Raji (cell line): ENCODE results near the gene SMIM8.

Experiments
- POLR2A ChIP-seq: IDR thresholded peaks from 2 replicates; pipeline ENCODE4 v1.6.1; 2011; ENCODE audit warnings: low read depth, low read length, control low read depth; ENCODE audit not compliant: insufficient read depth

The SMIM8 gene, protein sequence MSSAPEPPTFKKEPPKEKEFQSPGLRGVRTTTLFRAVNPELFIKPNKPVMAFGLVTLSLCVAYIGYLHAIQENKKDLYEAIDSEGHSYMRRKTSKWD

DNA sequence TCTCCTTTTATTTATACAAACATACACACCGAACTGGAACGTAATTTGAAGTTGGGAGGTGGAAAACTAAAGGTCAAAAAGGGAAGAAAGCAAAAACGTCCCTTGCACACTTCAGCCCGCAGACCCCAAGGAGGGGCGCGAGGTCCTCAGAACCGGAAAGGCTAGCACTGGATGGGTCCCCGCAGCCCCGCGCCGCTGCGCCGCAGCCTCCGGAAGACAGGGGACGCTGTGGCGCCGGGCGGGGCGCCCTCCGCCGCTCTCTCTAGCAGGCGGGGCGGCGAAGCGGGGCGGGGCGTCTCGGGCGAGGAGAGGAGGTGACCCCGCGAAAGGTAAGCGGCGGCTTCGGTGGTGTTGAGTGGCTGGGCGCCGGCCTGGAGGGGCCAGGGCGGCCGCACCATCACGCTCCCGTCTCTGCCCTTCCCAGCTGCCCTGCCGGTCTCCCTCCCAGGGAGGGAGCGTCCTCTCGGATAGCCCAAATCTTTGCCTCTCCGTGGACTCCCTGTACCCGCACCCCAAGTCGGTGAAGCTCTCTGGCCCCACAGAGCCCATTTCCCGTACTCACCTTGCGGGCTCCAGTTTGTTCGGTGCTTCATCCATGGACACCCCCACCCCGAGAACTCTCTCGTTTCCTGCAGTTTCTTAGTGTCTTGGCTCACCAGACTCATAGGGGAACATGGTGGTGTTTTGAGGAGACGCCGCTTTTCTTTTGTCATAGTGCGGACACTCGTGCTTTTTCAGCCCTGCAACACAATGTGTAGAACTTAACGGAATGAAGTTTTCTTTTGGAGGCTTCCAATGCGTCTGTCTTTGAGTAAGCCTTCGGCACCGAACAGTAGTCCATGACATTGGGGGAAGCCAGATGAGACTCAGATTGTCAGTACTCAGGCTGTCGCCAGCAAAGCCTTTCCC lies at the start of gene SMIM8:
SMIM8 (plus strand) TSS at position 285 of the 909 bp plus-strand sequence. CDS start 14,444 bp downstream, outside the sequence.
- TF ChIP-seq POLR2A, result peak; percentile 85

DNA sequence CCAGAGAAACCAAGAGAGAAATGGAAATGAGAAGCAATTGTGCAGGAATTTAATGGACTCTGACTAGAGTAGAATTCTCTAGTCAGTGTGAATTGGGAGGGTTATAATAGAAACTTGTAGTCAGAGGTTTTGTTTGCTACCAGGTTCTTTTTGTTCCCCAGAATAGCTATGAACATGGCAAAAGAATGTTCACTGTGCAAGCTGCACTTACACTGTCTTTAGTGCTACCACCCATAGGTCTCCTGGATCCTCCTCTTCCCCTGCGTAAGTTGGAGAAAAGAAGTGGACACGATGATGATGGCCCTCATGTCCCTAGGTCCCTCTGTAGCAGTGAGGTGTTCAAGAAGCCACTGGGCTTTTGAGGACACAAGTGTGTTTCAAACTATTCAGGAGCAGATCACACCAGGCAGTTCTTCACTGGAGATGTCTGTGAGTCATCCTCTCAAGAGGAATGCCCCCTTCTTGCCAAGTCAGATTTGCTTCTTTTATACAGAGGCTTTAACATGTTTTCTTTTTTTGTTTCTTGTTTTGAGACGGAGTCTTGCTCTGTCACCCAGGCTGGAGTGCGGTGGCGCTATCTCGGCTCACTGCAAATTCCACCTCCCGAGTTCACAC lies 47.6 kb upstream of the SMIM8 start:
- no peak for TF ChIP-seq POLR2A

DNA sequence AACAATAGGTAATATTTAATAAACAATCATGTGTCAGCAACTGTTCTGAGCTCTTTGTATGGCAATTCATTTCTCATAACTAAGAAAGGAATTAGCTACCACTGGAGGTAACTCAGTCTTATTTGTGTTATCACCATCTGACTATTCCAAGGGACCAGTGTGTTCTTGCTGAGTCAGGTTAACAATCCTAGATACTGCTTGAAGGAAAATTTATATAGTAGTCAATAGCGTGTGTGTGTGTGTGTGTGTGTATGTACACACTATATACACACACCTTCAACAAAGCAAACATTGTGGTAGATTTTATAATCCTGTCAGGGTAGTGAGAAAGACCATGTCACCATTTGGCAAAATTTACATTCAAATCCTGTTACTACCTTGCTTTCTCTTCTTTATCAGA lies 45.8 kb upstream of the SMIM8 start:
- no peak for TF ChIP-seq POLR2A

DNA sequence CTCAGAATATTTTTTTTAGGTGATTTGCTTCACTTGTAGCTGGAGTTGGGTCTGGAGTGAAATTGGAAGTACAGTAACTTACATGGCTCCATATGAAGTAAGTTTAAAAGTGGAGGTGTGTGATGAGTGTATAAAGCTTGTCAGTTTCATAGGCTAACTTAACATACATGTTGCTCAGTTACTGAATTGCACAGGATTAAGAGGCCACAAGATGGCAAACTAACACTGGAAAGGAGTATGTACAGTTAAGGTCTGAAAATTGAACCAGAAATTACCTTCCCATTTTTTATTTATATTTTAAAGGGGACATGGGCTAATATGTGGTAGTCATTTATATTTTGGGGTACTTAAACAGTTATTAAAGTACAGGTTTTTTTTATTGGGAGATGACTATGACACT lies 45.3 kb upstream of the SMIM8 start:
- TF ChIP-seq POLR2A, result no peak

DNA sequence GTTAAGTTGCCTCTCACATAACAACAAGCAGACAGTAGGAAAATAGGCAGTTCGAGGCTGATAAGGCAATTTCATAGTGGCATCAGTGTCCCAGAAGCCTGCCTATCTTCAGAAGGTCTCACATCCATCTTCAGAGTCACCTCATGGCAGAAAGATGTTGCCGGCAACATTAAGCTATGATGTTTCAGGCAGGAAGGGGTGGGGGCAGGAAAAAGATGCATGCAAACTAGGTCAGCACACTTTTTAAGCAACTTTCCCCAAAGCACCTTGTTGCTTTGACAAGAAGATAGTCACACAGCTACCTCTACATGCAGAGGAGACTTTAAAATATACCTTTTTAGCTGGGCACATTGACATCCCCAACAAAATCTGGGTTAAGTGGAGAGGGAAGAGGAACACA lies 43.2 kb upstream of the SMIM8 start:
- TF ChIP-seq POLR2A, result no peak

DNA sequence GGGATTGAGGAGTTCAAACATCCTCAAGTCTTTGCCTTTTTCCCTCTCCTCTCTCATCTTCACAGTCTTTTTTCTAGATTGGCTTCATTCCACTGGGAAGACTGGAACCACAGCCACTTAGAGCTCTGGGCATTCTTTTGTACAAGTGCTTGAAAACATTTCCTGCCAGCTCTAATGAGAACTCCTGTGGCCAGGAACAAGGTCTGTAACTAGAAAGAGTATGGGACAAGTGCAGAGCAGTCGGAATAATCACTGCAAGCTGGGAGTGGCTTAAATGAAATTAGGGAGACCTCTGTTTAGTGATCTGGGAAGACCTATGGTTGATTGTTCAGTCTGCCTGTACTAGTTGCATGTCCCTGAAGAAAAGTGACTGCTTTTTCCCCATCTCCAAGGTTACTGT lies 41.0 kb upstream of the SMIM8 start:
- TF ChIP-seq POLR2A, result no peak

DNA sequence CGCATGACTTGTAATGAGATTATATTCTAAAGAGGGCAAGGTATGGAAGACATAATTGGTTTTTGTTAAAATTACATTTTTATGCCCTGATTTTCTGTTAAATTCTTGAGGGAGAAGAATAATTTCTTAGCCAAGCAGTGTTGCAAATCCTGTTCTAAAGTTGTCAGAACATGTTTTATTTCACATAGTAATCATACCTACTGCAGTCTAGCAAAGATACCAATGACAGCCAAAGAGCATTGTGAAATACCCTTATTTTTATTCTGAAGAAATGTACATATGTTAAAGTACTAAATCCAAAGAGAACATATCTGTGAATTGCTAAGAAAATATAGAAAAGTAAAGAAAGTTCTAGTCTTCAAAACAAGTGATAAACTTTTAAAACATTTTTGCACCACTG lies 39.6 kb upstream of the SMIM8 start:
- no peak for TF ChIP-seq POLR2A

DNA sequence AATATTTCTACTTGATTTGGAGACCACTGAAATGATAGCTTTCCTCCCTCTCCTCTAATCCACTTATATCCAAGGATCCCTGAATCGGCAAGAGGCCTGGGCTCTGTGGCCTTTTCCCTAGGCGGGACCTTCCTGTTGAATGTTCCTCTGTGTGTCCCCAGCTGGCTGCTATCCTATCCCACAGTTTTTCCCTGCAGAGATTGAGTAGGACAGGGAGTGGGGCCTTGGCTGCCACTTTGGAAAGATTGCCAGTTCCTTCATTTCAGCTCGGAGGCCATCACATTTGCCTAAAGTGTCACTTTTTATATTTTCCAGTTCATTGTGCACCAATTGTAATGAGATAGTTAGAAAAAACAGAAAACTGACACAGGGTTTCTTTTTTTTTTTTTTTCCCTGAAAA lies 38.9 kb upstream of the SMIM8 start:
- TF ChIP-seq POLR2A, result no peak

DNA sequence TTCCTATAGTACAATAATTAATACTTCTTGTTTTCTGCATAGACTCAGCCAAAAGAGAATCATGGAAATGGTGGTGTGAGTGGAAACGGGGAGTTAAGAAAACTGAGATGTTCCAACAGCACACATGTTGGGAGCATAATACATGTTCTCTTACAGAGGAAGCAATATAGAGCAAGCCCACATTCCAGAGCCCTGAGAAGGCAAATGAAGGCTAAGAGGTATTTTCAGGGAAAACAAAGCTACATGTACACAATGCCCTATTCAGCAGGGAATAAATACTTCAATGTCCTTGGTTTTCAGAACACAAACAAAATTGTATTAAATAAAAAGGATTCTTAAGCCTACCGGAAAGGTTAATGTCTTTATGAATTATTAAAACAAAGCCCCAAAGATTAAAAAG lies 35.1 kb upstream of the SMIM8 start:
- no peak for TF ChIP-seq POLR2A

DNA sequence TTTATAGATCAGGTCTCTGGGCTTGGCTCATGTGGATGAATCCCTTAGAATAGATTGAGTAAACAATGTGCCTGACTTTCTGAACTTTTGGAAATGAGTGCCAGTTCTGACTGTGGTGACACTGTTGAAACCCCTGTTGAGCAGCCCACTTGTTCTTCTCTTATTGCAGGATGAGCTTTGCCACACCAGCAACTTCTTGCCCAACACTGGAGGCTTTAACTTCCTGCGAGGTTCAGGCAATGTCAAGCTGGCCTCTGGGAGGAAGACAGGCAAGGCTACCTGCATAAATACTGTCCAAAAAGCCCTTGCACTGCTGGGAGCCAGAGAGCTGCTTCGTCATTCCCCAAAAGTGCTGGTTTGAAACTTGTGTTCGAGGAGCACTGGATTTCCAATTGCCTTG lies 32.8 kb upstream of the SMIM8 start:
- no peak for TF ChIP-seq POLR2A

DNA sequence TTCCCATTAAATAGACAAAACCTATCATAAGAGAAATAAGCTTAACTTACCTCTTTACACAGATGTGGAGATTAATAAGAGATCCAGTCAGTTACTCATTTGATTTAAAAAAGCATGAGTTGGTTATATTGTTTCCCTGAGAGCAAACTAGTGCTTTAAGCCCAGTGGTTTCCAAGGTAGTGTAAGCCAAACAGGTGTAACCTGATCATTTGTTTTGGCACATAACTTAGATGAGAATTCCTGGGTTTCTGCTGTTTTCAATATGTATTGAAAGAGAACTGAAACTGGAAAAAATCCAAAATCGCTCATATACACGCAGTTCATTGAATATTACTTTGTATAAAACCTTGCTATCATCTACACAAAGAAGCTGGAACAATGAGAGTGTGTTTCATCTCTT lies 30.5 kb upstream of the SMIM8 start:
- no peak for TF ChIP-seq POLR2A

DNA sequence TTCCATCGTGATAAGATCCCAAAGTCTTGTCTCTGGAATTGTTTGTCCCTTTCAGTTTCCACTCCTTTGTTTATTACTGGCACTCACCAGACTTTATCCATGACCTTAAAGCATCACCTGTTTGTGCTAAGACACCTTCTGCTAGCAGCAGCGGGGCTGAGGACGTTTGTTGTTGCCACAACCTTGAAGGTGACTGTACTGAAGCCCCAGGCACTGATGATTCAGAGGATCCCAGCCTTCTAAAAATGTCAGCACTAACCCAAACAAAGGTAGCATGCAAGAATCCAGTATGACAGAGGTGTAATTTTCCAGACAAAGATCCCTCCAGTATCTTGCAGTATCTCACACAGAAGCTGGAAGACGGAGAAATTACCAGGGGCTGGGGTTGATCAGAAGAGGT lies 28.9 kb upstream of the SMIM8 start:
- no peak for TF ChIP-seq POLR2A

DNA sequence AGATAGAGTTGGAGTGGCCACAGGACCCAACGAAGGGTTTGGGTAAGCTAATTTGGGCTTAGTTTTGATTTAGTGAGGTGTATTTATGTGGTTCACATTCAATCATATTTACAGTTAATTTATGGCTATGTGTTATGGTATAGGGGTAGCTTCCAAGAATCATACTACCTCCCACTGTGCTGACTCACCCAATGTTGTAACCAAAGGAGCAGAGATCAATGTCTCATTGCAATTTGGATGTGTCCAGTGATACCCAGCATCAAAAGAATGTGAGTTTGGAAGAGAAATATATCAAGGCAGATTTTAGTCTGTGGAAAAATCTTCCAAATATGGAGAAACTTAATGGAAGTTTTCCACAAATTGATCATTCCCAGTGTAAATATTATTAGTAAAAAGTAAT lies 25.3 kb upstream of the SMIM8 start:
- TF ChIP-seq POLR2A, result no peak

DNA sequence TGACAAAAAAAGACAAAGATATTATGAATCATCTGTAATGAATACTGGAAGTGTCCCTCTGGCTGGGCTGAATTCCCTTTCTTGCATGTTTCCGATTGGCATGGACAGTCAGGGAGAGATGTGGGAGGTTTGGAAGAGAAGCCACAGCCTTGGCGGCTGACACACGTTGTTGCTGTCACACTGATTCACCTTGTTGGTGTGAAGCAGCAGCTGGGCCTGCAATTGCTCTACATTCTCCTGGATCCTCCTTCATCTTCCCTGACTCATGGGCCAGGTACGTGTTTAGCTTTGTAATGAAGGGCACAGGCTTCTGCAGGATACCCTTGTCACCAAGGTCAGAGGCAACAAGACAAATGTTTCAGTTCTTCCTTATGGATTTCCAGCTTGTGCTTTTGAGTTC lies 13.4 kb upstream of the SMIM8 start:
- no peak for TF ChIP-seq POLR2A

DNA sequence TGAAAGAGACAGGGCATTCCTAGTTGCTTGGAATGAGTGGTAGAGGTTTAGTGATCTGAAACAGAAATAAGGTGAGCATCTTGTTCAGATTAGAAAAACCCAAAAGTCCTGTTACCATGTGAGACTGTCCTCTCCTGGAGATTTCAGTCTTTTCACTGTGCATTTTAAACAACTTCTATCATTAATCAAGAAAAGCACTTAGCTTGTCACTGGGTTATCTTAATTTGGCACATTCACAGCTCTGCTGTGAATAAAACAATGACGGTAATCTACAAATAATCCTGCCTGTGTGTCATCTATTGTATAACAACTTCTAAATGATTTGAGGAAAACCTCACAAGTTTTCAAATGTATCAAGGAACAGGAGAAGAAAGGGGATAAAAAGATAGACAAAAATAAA lies 9.5 kb upstream of the SMIM8 start:
- TF ChIP-seq POLR2A, result no peak

DNA sequence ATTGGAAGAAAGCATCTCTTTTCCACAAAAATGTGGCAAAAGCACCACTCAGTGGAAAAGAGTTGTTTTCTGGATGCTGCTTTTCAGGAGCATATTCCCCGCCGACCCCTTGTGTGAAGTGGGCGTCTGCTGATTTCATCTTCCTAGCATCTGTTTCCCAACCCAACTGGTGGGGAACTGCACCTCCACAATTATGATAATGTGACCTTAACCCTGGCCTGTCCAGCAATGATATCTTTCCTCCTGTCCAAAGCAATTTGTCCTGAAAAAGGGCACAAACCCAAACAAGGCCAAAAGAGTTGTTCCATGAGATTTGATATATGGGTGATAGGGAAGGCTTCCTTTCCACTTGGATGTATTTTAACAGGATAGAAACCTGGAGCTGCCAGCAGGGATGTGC lies 7.3 kb upstream of the SMIM8 start:
- TF ChIP-seq POLR2A, result no peak
